Activated CD4-positive, CD25-positive, alpha-beta regulatory T cell treated with anti-CD3 and anti-CD28 coated beads, Interleukin-2, amount 50 U/mL, for 16 hours (primary cell): ENCODE measurements around the gene ALDH4A1.
"Not testable (repeated sequence)": the region's sequence is repeated elsewhere in the genome, so short reads cannot be mapped to it uniquely, and the experiment has no call there.

ENCODE experiments used
- DNase-seq: peaks from one replicate; pipeline ENCODE4 v3.0.0-alpha.2; 2020; ENCODE audit warnings: low read depth, low spot score

ALDH4A1 gene

GRCh38 chr1:18879215-18879790 is 23.1 kb downstream of the ALDH4A1 start:
- DNase-seq: no peak

DNA sequence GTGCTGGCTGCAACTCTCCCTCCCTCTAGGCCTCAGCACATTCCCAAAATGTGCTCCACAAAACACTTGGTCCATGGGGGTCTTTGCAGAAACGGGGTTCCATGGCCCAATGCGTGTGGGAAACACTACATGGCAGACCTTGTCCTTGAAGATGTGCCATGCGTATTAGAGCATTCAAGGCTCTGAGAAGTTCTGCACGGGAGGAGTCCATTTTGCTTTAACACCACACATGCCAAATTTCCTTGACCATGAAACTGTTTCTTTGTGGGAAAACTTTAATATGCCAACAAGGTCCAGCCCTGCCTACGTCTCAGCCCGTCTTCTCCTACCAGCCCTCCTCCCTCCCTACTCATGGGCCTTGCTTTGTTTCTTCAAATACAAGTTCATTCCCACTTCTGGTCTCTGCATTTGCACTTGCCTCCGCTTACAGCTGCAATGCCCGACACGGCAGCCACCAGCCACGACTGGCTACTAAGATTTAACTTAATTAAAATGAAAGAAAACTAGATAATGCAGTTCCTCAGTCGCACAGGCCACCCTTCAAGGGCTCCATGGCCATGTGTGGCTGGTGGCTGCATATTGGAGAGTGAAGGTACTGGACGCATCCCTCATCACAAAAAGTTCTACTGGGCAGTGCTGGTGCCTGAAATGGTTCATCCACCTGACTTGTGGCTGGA is 23.7 kb downstream of the ALDH4A1 start:
- DNase-seq: no peak

DNA sequence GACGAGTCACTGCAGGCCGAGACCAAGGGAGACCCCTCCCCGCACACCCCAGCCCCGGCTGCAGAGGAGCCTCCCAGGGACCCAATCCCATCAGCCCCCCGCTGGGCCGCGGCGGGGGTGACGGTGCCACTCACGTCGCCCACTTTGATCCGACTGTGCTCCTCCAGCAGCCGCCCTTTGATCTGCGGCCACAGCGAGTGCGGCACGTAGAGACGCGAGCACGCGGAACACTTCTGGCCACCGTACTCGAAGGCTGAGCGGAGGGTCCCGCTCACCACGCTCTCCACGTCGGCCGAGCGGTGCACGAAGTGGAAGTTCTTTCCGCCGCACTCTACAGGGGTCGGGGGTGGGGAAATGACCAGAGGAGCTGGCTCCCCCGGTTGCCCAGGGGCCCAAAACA is 25.1 kb downstream of the ALDH4A1 start:
- no peak for DNase-seq

DNA sequence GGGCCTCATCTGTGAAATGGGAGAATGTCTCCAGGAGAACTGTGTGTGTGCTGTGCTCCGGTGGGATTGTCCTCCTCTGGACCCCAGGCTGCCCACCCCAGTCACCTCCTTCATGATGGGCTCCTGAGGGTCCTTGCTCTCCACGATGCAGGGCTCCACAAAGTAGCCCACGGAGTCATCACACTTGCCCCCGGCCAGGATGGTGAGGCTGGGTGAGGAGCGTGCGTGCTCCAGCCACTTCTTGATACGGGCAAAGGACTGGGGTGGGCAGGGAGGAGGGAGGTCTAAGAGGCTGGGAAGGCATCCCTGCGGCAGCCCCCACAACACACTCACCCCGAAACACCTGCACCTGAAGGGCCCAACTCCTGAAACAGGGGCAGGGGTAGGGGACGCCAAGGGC is 26.1 kb downstream of the ALDH4A1 start:
- DNase-seq: no peak

DNA sequence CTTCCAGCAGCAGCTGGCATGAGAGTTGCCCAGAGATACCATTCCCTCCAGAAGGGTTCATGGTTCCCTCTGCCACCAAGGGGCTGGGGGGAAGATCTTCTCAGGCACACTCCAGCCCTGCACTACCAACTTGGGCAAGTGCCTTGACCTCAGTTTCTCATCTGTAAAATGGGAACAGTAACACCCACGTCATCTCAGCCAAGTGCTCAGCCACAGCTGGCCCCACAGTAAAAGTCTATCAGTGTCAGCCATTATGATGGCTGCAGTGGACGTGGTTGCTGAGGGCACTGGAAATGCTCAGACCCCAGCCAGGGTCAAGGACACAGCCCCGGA is 26.6 kb downstream of the ALDH4A1 start:
- no peak for DNase-seq

DNA sequence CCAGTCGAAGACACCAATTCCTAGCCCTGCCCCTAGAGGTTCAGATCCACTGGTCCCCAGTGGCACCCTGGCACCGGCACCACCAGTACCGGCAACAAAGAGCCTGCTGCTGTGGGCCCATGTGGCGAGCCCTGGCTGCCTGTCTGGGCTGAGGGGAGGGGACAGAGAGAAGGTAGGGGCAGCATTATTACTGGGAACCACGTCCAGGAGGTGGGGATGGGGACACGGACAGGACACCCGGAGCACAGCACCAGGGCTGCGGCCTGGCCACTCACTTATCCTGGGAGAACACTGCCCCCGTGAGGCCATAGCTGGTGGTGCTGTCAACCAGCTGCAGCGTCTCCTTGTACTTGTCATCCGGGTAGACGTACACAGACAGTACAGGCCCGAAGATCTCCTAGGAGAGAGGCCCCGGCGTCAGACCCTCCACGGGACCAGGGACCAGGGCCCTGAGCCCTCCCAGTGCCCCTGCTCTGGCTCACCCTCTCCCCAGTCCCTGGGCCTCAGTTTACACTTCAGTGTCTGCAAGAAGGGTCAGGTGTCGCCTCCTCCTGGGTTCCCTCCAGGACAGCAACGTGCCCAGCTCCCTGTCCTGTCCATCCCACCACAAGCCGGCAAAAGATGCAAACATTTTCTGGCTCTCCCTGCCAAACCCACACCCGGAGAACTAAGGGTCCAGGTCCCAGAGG is 27.1 kb downstream of the ALDH4A1 start:
- peak; percentile 47 for DNase-seq

DNA sequence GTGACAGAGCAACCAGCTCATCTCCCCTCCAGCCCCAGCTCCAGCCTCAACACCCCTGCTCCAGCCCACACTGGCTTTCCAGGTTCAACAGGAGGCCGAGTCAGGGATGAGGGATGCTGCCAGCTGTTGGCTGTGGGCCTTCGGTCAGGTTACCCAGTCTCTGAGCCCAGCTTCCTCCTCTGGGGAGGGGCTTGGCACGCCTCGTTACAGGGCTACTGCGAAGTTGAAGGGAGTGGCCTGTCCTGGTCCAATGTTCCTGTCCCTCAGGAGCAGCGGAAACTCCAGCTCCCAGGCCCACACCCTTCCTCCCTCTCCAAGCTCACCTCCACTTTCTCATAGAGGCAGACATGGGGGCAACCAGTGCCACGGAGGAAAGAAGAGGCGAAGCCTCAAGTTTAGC is 27.8 kb downstream of the ALDH4A1 start:
- no peak for DNase-seq

DNA sequence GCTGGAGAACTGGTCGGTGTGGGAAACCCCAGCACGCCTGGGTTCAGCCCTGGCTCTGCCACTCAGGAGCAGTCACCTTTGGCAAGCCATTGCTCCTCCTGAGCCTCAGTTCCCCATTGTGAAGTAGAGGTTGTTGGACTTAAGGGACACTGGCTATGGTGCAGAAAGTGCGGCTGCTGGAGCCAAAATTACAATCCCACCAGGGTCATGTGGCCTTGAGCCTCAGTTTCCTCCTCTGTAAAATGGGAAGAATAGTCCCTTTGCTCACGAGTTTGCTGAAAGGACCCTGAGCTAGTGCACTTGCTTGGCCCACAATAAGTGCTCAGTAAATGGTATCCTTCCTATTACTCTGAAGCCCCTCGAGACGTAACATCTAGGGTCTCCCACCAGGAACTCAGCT is 28.3 kb downstream of the ALDH4A1 start:
- DNase-seq: no peak

- DNase-seq: no peak
Measured at GRCh38 chr1:18872071-18872611, 30.2 kb downstream of the ALDH4A1 start.

DNA sequence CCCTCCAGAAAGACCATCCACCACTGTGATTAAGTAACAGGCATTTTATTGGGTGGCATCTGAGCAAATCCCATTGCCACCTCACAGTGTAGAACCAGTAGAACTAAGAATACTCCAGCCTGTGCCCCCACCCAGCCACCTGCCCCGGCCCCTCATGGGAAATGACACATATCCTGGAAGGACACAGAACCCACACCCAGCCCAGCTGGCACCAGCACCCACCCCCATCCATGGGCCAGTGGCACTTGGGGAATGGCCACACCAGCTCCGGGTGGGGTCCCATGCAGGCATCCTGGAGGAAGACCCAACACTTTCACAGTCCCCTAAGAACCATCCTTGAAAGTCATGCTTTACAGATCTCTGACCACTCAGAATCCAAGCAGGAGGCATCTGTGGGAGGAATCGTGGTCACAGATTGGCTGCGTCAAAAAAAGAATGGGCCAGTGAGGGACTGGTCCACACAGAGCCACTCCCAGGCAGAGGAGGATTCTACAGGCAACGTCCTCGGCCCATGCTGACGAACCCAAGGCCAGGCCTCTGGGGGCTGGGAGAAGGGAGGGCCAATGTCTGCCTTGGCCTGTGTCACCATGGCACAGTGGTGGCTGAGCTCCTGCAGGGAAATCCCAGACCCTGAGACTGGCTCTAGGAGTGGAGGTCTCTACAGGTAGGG is 30.8 kb downstream of the ALDH4A1 start:
- DNase-seq: no peak

DNA sequence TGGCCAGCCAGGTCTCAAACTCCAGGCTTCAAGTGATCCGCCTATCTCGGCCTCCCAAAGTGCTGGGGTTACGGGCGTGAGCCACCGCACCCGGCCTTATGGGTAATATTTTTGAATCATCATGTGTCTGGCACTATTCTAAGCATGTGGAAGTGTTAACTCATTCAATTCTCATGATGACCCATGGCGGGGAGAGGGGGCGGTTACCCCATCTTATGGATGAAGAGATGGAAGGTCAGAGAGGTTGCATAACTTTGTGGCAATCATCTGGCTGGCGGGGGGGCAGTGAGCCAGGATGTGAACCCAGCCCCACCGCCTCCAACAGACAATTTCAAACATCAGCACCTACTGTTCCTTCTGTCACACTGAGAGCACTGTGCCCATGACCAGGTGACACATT is 31.4 kb downstream of the ALDH4A1 start:
- DNase-seq: no peak

DNA sequence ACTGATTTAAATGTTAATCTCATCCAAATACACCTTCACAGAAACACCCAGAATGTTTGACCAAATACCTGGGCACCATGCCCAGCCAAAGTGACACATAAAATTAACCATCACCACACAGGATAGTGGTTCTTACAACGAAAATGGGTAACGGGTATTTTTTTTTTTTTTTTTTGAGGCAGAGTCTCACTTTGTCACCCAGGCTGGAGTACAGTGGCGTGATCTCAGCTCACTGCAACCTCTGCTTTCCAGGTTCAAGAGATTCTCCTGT is 31.8 kb downstream of the ALDH4A1 start:
- DNase-seq: not testable (repeated sequence)

GRCh38 chr1:18869847-18870594 is 32.3 kb downstream of the ALDH4A1 start:
- no peak for DNase-seq

- no peak for DNase-seq
Measured at GRCh38 chr1:18868801-18869424, 33.4 kb downstream of the ALDH4A1 start.

DNA sequence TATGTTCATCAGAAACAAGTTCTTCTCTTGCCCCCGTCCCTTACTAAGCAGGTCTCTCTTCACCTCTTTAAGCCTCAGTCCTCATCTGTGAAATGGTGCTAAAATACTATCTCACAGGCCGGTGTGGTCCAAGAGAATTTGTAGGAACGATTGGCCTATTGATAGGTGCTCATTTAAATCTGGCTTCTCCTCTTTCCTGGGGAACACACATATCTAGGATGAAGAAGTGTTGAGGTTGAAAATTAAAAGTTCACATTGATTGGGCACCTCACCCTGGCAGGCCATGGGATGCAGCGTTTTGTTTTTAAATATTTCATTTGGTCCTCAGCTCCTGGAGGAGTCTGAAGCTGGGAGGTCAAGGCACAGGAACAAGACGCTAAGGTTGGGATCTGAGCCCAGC is 34.0 kb downstream of the ALDH4A1 start:
- DNase-seq: no peak

DNA sequence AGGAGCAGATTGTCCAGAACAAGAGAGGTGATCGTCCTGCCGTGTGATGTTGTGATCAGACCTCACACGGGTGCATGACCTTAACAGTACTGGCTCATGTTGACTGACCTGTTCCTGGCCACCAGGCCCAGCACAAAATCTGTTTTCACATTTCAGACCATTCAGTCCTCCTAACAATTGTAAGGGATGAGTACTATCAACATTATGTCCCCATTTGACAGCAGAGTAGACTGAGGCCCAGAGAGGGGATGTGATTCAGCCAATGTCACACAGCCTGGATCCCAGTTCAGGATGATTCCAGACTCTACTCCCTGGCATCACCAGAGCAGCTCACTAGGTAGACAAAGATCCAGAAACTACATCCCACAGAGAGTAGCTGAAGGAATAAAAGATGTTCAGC is 35.5 kb downstream of the ALDH4A1 start:
- DNase-seq: no peak

DNA sequence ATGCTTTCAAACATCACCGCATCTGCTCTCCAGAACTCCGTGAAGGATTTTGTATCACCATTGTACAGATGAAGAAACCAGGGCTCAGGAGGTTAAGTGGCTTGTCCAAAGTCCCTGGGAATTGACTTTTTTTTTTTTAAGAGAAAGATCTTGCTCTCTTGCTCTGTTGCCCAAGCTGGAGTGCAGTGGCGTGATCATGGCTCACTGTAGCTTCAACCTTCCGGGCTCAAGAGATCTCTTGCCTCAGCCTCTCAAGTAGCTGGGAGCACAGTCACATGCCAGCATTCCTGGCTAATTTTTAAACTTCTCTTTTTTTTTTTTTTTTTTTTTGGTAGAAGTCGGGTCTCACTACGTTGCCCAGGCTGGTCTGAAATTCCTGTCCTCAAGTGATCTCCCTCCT is 36.0 kb downstream of the ALDH4A1 start:
- no peak for DNase-seq

DNA sequence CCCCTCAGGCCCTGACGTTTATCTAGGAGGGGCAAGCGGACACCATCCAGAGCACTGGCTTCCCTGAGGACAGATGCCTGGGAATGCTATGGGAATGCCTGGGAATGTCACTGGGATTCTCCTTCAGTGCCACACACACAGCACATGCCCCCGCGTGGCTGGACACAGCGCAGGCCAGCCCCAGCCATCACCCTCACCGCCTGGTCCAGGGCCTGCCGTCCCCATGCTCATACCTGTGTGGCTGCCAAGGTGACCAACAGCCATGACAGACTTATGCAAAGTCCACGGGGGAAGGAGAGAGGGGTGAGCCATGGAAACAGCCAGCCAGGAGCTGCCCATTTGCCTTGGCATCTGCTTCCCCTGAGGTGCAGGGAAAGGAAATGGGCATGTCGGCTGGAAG is 37.2 kb downstream of the ALDH4A1 start:
- DNase-seq: no peak

DNA sequence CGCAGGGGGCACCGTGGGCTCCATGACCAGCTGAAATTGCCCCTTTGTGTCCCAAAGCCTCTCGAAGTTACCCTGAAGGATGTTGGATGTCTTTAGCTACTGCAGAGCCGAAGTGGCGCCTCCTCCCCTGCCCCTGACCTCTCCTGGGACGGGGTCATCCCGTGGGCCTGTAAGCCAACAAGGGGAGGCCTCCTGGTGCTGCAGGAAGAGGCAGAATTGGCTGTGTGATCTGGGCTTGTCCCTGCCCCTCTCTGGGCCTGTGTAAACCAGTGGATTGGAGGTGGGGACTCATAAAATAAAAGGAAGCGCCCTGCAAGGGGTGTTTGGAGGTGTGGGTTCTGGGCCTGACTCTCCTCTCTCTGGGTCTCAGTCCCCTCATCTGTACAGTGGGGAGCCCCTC is 40.8 kb downstream of the ALDH4A1 start:
- no peak for DNase-seq

DNA sequence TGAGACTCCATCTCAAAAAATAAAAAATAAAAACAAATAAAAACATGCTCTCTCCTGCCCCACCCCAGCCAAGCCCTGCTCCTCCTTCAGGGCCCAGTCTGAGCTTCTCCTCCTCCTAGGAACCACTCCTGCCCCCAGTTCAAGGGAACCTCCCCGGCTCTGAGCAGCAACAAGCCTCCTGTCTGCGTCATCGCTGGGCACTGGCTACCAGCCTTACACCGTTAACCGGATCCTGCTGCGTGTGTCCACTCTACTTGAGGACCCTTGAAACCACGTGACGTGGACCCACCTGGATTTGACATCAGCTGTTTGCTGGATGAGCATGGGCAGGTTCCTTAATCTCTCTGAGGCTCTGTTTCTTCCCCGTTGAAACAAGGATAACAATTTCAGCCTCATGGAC is 41.3 kb downstream of the ALDH4A1 start:
- no peak for DNase-seq

DNA sequence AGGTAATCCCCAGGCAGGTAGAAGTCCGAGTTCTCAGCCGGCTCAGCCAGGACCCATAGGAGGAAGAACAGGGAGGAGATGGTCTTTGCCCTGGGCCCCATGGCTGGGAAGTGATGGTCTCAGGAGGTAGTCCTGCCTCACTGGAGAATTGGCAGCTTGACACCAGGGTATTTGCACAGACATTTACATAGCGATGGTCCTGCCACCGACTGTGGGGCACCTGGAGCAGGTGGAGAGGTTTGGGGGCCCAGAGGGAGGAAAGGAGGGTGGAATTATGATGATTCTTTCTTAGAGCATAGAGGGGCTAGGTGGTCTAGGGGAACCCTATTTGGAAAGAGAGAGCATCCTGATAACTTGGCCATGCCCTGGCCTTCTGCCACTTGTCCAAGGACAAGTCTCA is 42.8 kb downstream of the ALDH4A1 start, which contains the start of gene TAS1R2:
TAS1R2 (minus strand) TSS at position 101 of the 400 bp plus-strand sequence; CDS start at position 101, 0 bp downstream.
- no peak for DNase-seq
